ENCODE data around the gene ST3GAL6. TPM values are rescaled to one million over a fixed set of nuclear protein-coding genes. Genes with fewer than 3 reads are reported as not detected.

Gene ST3GAL6
- polyA plus RNA-seq, 2 donors, result 1.8 to 4.6 TPM

GRCh38 chr3:98806521-98806920 lies 43.4 kb downstream of the ST3GAL6 start:
- WGBS, 2 donors, result 75 to 77% methylated on average over 1 of the region's 1 CpG
- Histone ChIP-seq H3K27me3 (ENCODE audit: control insufficient read depth in 1 of 2, insufficient read depth in 2 of 2, low read length in 2 of 2) (no peaks in the 10 kb centered on the region), H3K4me1 (ENCODE audit: control insufficient read depth in 2 of 2, insufficient read depth in 2 of 2, low read length in 1 of 2) (no peaks in the 10 kb centered on the region), H3K9me3 (ENCODE audit: control insufficient read depth in 2 of 2, insufficient read depth in 1 of 2, low read depth in 1 of 2, low read length in 1 of 2) (no peaks in the 10 kb centered on the region), H3K36me3 (ENCODE audit: control insufficient read depth in 2 of 2, insufficient read depth in 2 of 2, low read length in 1 of 2) (peaks cover 2% of the 10 kb centered on the region in 2 donors), H3K27ac (ENCODE audit: low read depth in 2 of 2, low read length in 1 of 2) (no peak overlapping the region), H3K4me3 (ENCODE audit: low read depth in 1 of 2, low read length in 2 of 2) (no peak overlapping the region)

- H3K36me3 ChIP-seq (ENCODE audit: control insufficient read depth in 2 of 2, insufficient read depth in 2 of 2, low read length in 1 of 2), result peaks cover 2% of the 10 kb centered on the region in 2 donors
- no peak overlapping the region for H3K4me3 ChIP-seq (ENCODE audit: low read depth in 1 of 2, low read length in 2 of 2)
- H3K27me3 ChIP-seq (ENCODE audit: control insufficient read depth in 1 of 2, insufficient read depth in 2 of 2, low read length in 2 of 2), result no peaks in the 10 kb centered on the region
- no peaks in the 10 kb centered on the region for H3K4me1 ChIP-seq (ENCODE audit: control insufficient read depth in 2 of 2, insufficient read depth in 2 of 2, low read length in 1 of 2)
- H3K27ac ChIP-seq (ENCODE audit: low read depth in 2 of 2, low read length in 1 of 2), result no peak overlapping the region
- H3K9me3 ChIP-seq (ENCODE audit: control insufficient read depth in 2 of 2, insufficient read depth in 1 of 2, low read depth in 1 of 2, low read length in 1 of 2), result no peaks in the 10 kb centered on the region
- 88 to 92% methylated on average over 4 of the region's 4 CpGs for WGBS, 2 donors
These were observed 43.9 kb downstream of the ST3GAL6 start for GRCh38 chr3:98807011-98807410.

- H3K9me3 ChIP-seq (ENCODE audit: control insufficient read depth in 2 of 2, insufficient read depth in 1 of 2, low read depth in 1 of 2, low read length in 1 of 2), result no peaks in the 10 kb centered on the region
- H3K27me3 ChIP-seq (ENCODE audit: control insufficient read depth in 1 of 2, insufficient read depth in 2 of 2, low read length in 2 of 2), result no peaks in the 10 kb centered on the region
- H3K36me3 ChIP-seq (ENCODE audit: control insufficient read depth in 2 of 2, insufficient read depth in 2 of 2, low read length in 1 of 2), result peaks cover 2% of the 10 kb centered on the region in 2 donors
- no peaks in the 10 kb centered on the region for H3K4me1 ChIP-seq (ENCODE audit: control insufficient read depth in 2 of 2, insufficient read depth in 2 of 2, low read length in 1 of 2)
- 88 to 90% methylated on average over 1 of the region's 1 CpG for whole genome bisulfite sequencing, 2 donors
- H3K4me3 ChIP-seq (ENCODE audit: low read depth in 1 of 2, low read length in 2 of 2), result no peak overlapping the region
- H3K27ac ChIP-seq (ENCODE audit: low read depth in 2 of 2, low read length in 1 of 2), result no peak overlapping the region
These were observed 44.4 kb downstream of the ST3GAL6 start for GRCh38 chr3:98807561-98807960.

GRCh38 chr3:98808071-98808470 lies 44.9 kb downstream of the ST3GAL6 start:
- Histone ChIP-seq H3K36me3 (ENCODE audit: control insufficient read depth in 2 of 2, insufficient read depth in 2 of 2, low read length in 1 of 2) (peaks cover 2% of the 10 kb centered on the region in 2 donors), H3K27ac (ENCODE audit: low read depth in 2 of 2, low read length in 1 of 2) (no peak overlapping the region), H3K9me3 (ENCODE audit: control insufficient read depth in 2 of 2, insufficient read depth in 1 of 2, low read depth in 1 of 2, low read length in 1 of 2) (no peaks in the 10 kb centered on the region), H3K27me3 (ENCODE audit: control insufficient read depth in 1 of 2, insufficient read depth in 2 of 2, low read length in 2 of 2) (no peaks in the 10 kb centered on the region), H3K4me1 (ENCODE audit: control insufficient read depth in 2 of 2, insufficient read depth in 2 of 2, low read length in 1 of 2) (no peaks in the 10 kb centered on the region), H3K4me3 (ENCODE audit: low read depth in 1 of 2, low read length in 2 of 2) (no peak overlapping the region)
- 91 to 97% methylated on average over 2 of the region's 2 CpGs for WGBS, 2 donors

- Histone ChIP-seq H3K4me1 (ENCODE audit: control insufficient read depth in 2 of 2, insufficient read depth in 2 of 2, low read length in 1 of 2) (no peaks in the 10 kb centered on the region), H3K4me3 (ENCODE audit: low read depth in 1 of 2, low read length in 2 of 2) (no peak overlapping the region), H3K27me3 (ENCODE audit: control insufficient read depth in 1 of 2, insufficient read depth in 2 of 2, low read length in 2 of 2) (no peaks in the 10 kb centered on the region), H3K36me3 (ENCODE audit: control insufficient read depth in 2 of 2, insufficient read depth in 2 of 2, low read length in 1 of 2) (peaks cover 2% of the 10 kb centered on the region in 2 donors), H3K27ac (ENCODE audit: low read depth in 2 of 2, low read length in 1 of 2) (no peak overlapping the region), H3K9me3 (ENCODE audit: control insufficient read depth in 2 of 2, insufficient read depth in 1 of 2, low read depth in 1 of 2, low read length in 1 of 2) (no peaks in the 10 kb centered on the region)
- 62 to 68% methylated on average over 3 of the region's 3 CpGs for WGBS, 2 donors
These were observed 46.4 kb downstream of the ST3GAL6 start for GRCh38 chr3:98809557-98809956.

- Histone ChIP-seq H3K27me3 (ENCODE audit: control insufficient read depth in 1 of 2, insufficient read depth in 2 of 2, low read length in 2 of 2) (no peaks in the 10 kb centered on the region), H3K9me3 (ENCODE audit: control insufficient read depth in 2 of 2, insufficient read depth in 1 of 2, low read depth in 1 of 2, low read length in 1 of 2) (no peaks in the 10 kb centered on the region), H3K4me3 (ENCODE audit: low read depth in 1 of 2, low read length in 2 of 2) (no peak overlapping the region), H3K4me1 (ENCODE audit: control insufficient read depth in 2 of 2, insufficient read depth in 2 of 2, low read length in 1 of 2) (no peaks in the 10 kb centered on the region), H3K27ac (ENCODE audit: low read depth in 2 of 2, low read length in 1 of 2) (no peak overlapping the region), H3K36me3 (ENCODE audit: control insufficient read depth in 2 of 2, insufficient read depth in 2 of 2, low read length in 1 of 2) (peaks cover 2% of the 10 kb centered on the region in 2 donors)
- WGBS, 2 donors, result 68 to 80% methylated on average over 6 of the region's 6 CpGs
These were observed 47.9 kb downstream of the ST3GAL6 start for GRCh38 chr3:98811048-98811447.

- no peak overlapping the region for H3K4me3 ChIP-seq (ENCODE audit: low read depth in 1 of 2, low read length in 2 of 2)
- H3K9me3 ChIP-seq (ENCODE audit: control insufficient read depth in 2 of 2, insufficient read depth in 1 of 2, low read depth in 1 of 2, low read length in 1 of 2), result no peaks in the 10 kb centered on the region
- H3K4me1 ChIP-seq (ENCODE audit: control insufficient read depth in 2 of 2, insufficient read depth in 2 of 2, low read length in 1 of 2), result no peaks in the 10 kb centered on the region
- no peak overlapping the region for H3K27ac ChIP-seq (ENCODE audit: low read depth in 2 of 2, low read length in 1 of 2)
- no peaks in the 10 kb centered on the region for H3K27me3 ChIP-seq (ENCODE audit: control insufficient read depth in 1 of 2, insufficient read depth in 2 of 2, low read length in 2 of 2)
- WGBS, 2 donors, result 49 to 57% methylated on average over 5 of the region's 5 CpGs
- peaks cover 0 to under 1% of the 10 kb centered on the region in 2 donors for H3K36me3 ChIP-seq (ENCODE audit: control insufficient read depth in 2 of 2, insufficient read depth in 2 of 2, low read length in 1 of 2)
These were observed 49.8 kb downstream of the ST3GAL6 start for GRCh38 chr3:98812851-98813374.

GRCh38 chr3:98814817-98815420 lies 51.8 kb downstream of the ST3GAL6 start:
- Histone ChIP-seq H3K4me1 (ENCODE audit: control insufficient read depth in 2 of 2, insufficient read depth in 2 of 2, low read length in 1 of 2) (no peaks in the 10 kb centered on the region), H3K27ac (ENCODE audit: low read depth in 2 of 2, low read length in 1 of 2) (no peak overlapping the region), H3K36me3 (ENCODE audit: control insufficient read depth in 2 of 2, insufficient read depth in 2 of 2, low read length in 1 of 2) (no peaks in the 10 kb centered on the region), H3K4me3 (ENCODE audit: low read depth in 1 of 2, low read length in 2 of 2) (no peak overlapping the region), H3K9me3 (ENCODE audit: control insufficient read depth in 2 of 2, insufficient read depth in 1 of 2, low read depth in 1 of 2, low read length in 1 of 2) (no peaks in the 10 kb centered on the region), H3K27me3 (ENCODE audit: control insufficient read depth in 1 of 2, insufficient read depth in 2 of 2, low read length in 2 of 2) (no peaks in the 10 kb centered on the region)
- 82 to 83% methylated on average over 5 of the region's 5 CpGs for WGBS, 2 donors

GRCh38 chr3:98817547-98818041 lies 54.5 kb downstream of the ST3GAL6 start:
- Histone ChIP-seq H3K9me3 (ENCODE audit: control insufficient read depth in 2 of 2, insufficient read depth in 1 of 2, low read depth in 1 of 2, low read length in 1 of 2) (no peaks in the 10 kb centered on the region), H3K36me3 (ENCODE audit: control insufficient read depth in 2 of 2, insufficient read depth in 2 of 2, low read length in 1 of 2) (no peaks in the 10 kb centered on the region), H3K4me1 (ENCODE audit: control insufficient read depth in 2 of 2, insufficient read depth in 2 of 2, low read length in 1 of 2) (no peaks in the 10 kb centered on the region), H3K27me3 (ENCODE audit: control insufficient read depth in 1 of 2, insufficient read depth in 2 of 2, low read length in 2 of 2) (no peaks in the 10 kb centered on the region), H3K27ac (ENCODE audit: low read depth in 2 of 2, low read length in 1 of 2) (no peak overlapping the region), H3K4me3 (ENCODE audit: low read depth in 1 of 2, low read length in 2 of 2) (no peak overlapping the region)
- WGBS, 2 donors, result 23 to 28% methylated on average over 3 of the region's 3 CpGs

GRCh38 chr3:98821063-98821462 lies 57.9 kb downstream of the ST3GAL6 start:
- Histone ChIP-seq H3K4me3 (ENCODE audit: low read depth in 1 of 2, low read length in 2 of 2) (no peak overlapping the region), H3K36me3 (ENCODE audit: control insufficient read depth in 2 of 2, insufficient read depth in 2 of 2, low read length in 1 of 2) (no peaks in the 10 kb centered on the region), H3K9me3 (ENCODE audit: control insufficient read depth in 2 of 2, insufficient read depth in 1 of 2, low read depth in 1 of 2, low read length in 1 of 2) (no peaks in the 10 kb centered on the region), H3K27ac (ENCODE audit: low read depth in 2 of 2, low read length in 1 of 2) (no peak overlapping the region), H3K4me1 (ENCODE audit: control insufficient read depth in 2 of 2, insufficient read depth in 2 of 2, low read length in 1 of 2) (no peaks in the 10 kb centered on the region), H3K27me3 (ENCODE audit: control insufficient read depth in 1 of 2, insufficient read depth in 2 of 2, low read length in 2 of 2) (no peaks in the 10 kb centered on the region)
- 60 to 71% methylated on average over 3 of the region's 3 CpGs for WGBS, 2 donors
